GM12875 (cell line): ENCODE data around the gene TMLHE.
A peak's percentile ranks its signal among the peaks of the same experiment; 100 is the strongest.
"Not testable (repeated sequence)": the region's sequence is repeated elsewhere in the genome, so short reads cannot be mapped to it uniquely, and the experiment has no call there.

Experiments
- H3K4me3 ChIP-seq: one replicate; pipeline ENCODE4 v1.5.1; 2011; ENCODE audit warnings: low read depth, low read length, control low read depth
- TF ChIP-seq, protein P1 (sequence below): IDR thresholded peaks from 2 replicates; pipeline ENCODE4 v1.5.1; 2011; ENCODE audit warnings: low read depth, mild to moderate bottlenecking, control low read depth, inconsistent platforms, low read length, moderate library complexity, borderline replicate concordance; ENCODE audit not compliant: insufficient read depth

The TMLHE gene, protein sequence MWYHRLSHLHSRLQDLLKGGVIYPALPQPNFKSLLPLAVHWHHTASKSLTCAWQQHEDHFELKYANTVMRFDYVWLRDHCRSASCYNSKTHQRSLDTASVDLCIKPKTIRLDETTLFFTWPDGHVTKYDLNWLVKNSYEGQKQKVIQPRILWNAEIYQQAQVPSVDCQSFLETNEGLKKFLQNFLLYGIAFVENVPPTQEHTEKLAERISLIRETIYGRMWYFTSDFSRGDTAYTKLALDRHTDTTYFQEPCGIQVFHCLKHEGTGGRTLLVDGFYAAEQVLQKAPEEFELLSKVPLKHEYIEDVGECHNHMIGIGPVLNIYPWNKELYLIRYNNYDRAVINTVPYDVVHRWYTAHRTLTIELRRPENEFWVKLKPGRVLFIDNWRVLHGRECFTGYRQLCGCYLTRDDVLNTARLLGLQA

DNA sequence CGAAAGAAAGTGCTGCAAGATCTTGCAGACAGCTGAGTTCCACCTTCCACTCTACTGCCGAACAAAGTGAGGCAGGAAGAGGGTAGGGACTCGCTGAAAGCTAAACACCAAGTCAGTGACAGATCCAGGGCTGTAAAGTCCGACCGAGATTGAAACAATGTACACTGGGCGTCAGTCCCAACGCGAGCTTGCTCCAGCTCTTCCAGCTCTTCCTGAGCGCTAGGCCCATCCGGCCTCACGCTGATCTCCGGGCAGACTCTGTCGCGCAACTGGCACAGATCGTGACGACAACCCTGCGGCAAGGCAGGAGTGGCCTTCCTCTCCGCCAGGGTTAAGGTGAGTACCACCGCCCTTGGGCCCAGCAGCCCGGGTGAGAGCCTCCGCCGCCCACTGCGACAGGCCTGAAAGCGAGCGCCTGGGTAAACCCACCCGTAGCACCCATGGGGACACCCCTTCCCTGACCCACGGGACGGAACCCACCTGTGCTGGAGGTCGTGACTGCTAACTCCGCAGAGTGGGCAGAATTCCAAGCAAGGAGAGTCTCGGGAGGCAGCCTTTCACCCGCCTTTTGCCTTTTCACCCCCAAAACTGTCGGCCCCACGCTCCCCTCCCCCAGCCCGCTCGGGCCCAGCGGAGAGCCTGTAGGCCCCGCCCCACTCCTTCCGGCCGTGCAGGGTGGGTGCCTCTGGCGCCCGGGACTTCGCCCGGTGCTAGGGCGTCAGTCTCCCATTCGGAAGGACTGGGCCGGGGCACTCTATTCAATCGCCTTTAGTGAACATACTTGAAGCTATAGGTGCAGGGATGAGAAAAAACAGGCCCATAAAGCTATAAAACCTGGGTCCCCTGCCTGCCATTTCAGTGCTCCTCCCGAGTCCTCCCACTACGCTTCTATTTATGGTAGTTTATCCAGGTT, at the start of gene TMLHE, which contains the start of gene SPRY3:
TMLHE (minus strand) TSS at position 641 of the 913 bp plus-strand sequence. CDS start 67,676 bp downstream, outside the sequence.
SPRY3 (plus strand) TSS at position 275 of the 913 bp plus-strand sequence.
- peak within 1 kb of the TSS; percentile 88 for H3K4me3 ChIP-seq
- TF ChIP-seq, protein P1, sequence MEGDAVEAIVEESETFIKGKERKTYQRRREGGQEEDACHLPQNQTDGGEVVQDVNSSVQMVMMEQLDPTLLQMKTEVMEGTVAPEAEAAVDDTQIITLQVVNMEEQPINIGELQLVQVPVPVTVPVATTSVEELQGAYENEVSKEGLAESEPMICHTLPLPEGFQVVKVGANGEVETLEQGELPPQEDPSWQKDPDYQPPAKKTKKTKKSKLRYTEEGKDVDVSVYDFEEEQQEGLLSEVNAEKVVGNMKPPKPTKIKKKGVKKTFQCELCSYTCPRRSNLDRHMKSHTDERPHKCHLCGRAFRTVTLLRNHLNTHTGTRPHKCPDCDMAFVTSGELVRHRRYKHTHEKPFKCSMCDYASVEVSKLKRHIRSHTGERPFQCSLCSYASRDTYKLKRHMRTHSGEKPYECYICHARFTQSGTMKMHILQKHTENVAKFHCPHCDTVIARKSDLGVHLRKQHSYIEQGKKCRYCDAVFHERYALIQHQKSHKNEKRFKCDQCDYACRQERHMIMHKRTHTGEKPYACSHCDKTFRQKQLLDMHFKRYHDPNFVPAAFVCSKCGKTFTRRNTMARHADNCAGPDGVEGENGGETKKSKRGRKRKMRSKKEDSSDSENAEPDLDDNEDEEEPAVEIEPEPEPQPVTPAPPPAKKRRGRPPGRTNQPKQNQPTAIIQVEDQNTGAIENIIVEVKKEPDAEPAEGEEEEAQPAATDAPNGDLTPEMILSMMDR, result no peak

DNA sequence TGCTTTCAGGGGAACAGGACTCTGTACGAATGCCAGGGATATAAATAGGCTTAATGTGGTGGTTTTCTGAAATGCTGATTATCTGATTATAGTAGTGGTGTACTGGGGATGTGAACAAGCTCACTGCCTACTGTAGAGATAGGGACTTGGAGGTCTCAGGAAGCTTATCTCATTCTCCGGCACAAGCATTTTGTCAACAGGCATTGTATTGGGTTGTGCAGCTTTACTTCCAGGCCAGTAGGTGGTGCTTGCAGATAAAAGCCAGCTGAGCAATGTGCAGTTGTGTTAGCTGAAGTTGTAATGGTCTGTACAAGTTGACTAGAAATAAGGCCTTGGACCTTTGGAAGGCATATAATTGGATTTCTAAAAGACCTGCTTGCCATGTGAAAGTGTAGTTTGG, 49.5 kb upstream of the TMLHE start:
- TF ChIP-seq, protein P1, result no peak
- no peak overlapping the region for H3K4me3 ChIP-seq

DNA sequence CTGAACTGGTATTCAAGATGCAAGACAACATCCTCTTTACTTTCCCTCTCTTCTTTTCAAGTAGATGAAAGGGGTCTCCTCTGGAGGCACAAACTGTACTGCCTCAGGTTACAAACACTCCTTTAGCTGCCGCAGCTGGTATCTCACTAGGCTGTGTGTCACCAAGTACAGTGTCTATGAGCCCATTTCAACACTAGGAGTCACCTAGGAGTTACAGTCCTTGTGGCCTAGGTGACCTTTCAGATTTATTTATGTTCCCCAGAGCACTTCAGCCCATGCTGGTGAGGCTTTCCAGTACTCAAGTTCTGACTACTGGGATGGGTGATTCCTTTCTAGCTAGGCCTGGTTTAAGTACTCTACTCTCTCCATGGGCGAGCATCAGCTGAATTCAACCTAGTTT, 32.4 kb upstream of the TMLHE start:
- no peak overlapping the region for H3K4me3 ChIP-seq
- TF ChIP-seq, protein P1, result no peak

DNA sequence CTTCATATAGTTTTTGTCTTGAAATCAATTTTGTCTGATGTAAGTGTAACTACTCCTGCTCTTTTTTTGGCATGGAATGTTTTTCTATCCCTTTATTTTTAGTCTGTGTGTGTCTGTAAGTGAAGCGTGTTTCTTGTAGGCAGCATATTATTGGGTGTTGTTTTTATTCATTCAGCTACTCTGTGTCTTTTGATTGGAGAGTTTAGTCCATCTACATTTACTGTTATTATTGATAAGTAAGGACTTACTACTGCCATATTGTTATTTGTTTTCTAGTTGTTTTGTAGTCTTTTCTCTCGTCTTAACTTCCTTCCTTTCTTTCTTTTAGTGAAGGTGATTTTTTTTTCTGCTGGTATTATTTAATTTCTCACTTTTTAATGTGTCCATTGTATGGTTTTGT, 30.5 kb upstream of the TMLHE start:
- no peak overlapping the region for H3K4me3 ChIP-seq
- TF ChIP-seq, protein P1, result no peak

DNA sequence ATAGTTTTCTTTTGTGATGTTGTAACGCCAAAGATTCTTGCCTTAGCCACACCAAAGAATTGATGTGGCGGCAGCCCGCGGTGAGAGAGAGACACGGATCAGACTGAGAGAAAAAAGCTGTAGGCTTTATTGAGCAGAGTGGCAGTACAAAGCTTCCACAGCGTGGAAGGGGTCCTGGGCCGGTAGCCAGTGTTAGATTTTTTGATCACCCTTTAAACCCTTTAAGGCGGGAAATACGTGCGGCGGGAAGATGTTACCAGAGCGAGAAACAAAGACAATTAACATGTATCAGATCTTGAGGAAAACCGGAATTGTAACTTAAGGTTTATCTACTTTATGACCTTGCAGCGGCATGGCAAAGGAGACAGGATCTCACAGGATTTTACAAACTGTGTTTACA, 28.6 kb upstream of the TMLHE start:
- H3K4me3 ChIP-seq, result not testable (repeated sequence)

DNA sequence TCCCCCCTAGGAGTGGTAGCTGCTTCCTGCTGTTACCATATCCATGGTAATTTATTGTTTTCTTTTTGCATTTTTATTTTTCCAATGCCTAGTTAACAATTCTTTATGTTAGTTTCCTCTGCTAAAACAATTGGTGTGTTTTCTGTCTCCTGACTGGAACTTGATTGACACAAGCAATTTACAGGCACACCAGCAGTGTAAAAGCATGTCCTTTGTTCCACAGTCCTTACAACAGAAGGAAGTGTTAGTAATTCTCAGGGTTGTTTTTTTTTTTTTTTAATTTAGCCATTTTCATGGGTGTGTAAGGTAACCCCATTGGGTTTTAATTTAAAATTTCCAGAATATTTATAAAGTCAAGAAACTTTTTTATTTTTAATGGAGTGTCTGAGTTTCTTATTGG, 25.0 kb upstream of the TMLHE start:
- TF ChIP-seq, protein P1, result no peak

DNA sequence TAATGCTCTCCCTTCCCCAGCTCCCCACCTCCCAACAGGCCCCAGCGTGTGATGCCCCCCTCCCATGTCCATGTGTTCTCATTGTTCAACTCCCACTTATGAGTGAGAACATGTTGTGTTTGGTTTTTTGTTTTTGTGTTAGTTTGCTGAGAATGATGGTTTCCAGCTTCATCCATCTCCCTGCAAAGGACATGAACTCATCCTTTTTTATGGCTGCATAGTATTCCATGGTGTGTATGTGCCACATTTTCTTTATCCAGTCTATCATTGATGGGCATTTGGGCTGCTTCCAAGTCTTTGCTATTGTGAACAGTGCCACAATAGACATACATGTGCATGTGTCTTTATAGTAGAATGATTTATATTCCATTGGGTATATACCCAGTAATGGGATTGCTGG, 22.3 kb upstream of the TMLHE start:
- H3K4me3 ChIP-seq, result not testable (repeated sequence)

More for the DNA sequence above, 25.0 kb upstream of the TMLHE start:
- no peak overlapping the region for H3K4me3 ChIP-seq

DNA sequence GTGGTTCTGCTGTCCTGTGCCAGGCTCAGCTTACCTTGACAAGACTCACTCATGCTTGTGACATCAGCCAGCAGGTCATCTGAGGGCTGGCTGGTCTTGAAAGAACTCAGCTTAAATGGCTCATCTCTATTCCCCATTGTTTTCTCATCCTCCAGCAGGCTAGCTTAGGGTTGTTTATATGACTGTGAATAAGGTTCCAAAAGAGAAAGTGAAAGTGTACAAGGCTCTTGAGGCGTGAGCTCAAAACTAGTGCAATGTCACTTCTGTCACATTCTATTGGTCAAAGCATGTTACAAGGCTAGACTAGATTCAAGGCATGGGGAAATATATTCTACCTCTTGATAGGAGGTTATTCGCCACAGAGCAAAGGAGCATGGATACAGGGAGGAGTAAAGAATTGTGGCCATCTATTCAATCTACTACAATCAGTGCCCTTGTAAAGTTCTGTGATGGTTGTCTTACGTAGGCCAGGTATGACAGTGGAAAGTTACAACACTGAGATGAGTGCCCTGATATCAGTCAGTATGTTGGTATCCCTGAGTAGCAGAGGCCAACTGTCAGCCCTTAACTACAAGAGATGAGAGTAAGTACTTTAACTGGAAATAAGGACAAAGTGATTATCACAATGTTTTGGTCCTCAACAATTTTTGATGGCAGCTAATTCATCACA, 19.8 kb upstream of the TMLHE start:
- H3K4me3 ChIP-seq, result no peak overlapping the region
- TF ChIP-seq, protein P1, result no peak

DNA sequence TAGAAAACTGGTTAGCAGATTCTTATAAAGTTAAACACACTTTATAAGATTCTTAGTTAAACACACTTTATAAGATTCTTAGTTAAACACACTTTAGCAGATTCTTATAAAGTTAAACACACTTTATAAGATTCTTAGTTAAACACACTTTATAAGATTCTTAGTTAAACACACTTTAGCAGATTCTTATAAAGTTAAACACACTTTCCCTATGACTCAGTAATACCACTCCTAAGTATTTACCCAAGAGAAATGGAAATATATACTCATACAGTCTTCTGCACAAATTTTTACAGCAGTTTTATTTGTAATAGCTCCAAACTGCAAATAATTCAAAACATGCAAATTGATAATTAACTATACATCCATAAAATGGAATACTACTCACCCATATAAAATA, 7.4 kb upstream of the TMLHE start:
- not testable (repeated sequence) for H3K4me3 ChIP-seq
